Measurements from ENCODE around the gene COPG1. TPM values are rescaled to one million over a fixed set of nuclear protein-coding genes. Genes with fewer than 3 reads are reported as not detected.

COPG1 gene
- total RNA-seq, 1 donor from 2014 or later: 120 TPM

DNA sequence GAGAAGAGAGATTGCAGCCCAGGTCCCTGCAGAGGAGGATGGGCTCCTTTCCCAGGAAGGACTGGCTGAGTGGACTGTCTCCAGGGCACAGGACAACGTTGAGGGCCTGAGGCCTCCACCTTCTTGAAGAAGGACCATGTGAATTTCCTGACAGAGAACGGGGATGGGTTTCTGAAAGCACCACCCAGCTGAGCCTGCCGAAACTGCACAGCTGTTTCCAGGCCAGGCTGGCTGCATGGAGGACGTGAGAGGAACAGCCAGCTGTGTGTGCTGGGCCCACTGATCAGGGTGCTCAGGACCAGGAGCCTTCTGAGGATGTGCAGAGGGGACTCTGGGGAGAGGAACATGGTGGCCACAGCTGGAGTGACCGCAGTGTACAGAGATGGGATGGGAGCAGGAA, 68.4 kb downstream of the COPG1 start:
- Histone ChIP-seq H3K4me3 (ENCODE audit: low read length in 3 of 3) (no peak overlapping the region), H3K9ac (ENCODE audit: low read depth in 1 of 3, low read length in 3 of 3) (no peak overlapping the region), H3K27ac (ENCODE audit: low read depth, low read length) (no peak overlapping the region), H3K27me3 (ENCODE audit: control insufficient read depth in 3 of 3, insufficient read depth in 3 of 3, low read length in 3 of 3) (no peaks in the 10 kb centered on the region), H3K36me3 (ENCODE audit: control insufficient read depth in 3 of 3, insufficient read depth in 3 of 3, low read length in 3 of 3) (peaks cover 7 to 10% (median 8%) of the 10 kb centered on the region in 3 donors), H3K9me3 (ENCODE audit: control insufficient read depth in 3 of 3, low read length in 3 of 3) (no peaks in the 10 kb centered on the region), H3K4me1 (ENCODE audit: control insufficient read depth in 3 of 3, insufficient read depth in 3 of 3, low read length in 3 of 3) (peaks cover 14 to 35% (median 20%) of the 10 kb centered on the region in 3 donors)

- H3K9ac ChIP-seq (ENCODE audit: low read depth in 1 of 3, low read length in 3 of 3): no peak overlapping the region
- peaks cover 7 to 10% (median 8%) of the 10 kb centered on the region in 3 donors for H3K36me3 ChIP-seq (ENCODE audit: control insufficient read depth in 3 of 3, insufficient read depth in 3 of 3, low read length in 3 of 3)
- no peak overlapping the region for H3K4me3 ChIP-seq (ENCODE audit: low read length in 3 of 3)
- H3K4me1 ChIP-seq (ENCODE audit: control insufficient read depth in 3 of 3, insufficient read depth in 3 of 3, low read length in 3 of 3): peaks cover 11 to 26% (median 19%) of the 10 kb centered on the region in 3 donors
- no peaks in the 10 kb centered on the region for H3K9me3 ChIP-seq (ENCODE audit: control insufficient read depth in 3 of 3, low read length in 3 of 3)
- no peaks in the 10 kb centered on the region for H3K27me3 ChIP-seq (ENCODE audit: control insufficient read depth in 3 of 3, insufficient read depth in 3 of 3, low read length in 3 of 3)
- H3K27ac ChIP-seq (ENCODE audit: low read depth, low read length): no peak overlapping the region
These were observed 69.5 kb downstream of the COPG1 start for GRCh38 chr3:129318921-129319320.

DNA sequence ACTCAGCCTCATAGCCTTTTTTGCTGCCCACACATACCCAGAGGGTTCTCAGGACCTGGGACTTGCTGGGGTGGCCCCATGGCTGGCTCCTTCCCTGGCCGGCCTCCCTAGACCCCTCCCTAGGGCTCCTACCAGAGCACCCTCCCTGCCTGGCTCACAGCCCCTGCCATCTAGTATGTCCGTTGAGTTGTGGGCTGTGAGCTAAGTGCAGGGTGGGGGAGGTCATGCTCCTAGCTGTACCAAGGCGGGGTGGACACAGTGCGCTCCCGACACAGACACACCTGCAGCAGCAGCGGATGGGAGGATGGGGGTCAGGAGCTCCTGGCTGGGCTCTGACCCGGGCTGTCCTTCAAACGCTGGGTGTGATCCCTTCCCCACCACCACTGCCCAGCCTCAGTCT, 70.9 kb downstream of the COPG1 start:
- peaks cover 7 to 12% (median 8%) of the 10 kb centered on the region in 3 donors for H3K36me3 ChIP-seq (ENCODE audit: control insufficient read depth in 3 of 3, insufficient read depth in 3 of 3, low read length in 3 of 3)
- H3K4me3 ChIP-seq (ENCODE audit: low read length in 3 of 3): no peak overlapping the region
- no peaks in the 10 kb centered on the region for H3K27me3 ChIP-seq (ENCODE audit: control insufficient read depth in 3 of 3, insufficient read depth in 3 of 3, low read length in 3 of 3)
- H3K27ac ChIP-seq (ENCODE audit: low read depth, low read length): no peak overlapping the region
- no peaks in the 10 kb centered on the region for H3K9me3 ChIP-seq (ENCODE audit: control insufficient read depth in 3 of 3, low read length in 3 of 3)
- no peak overlapping the region for H3K9ac ChIP-seq (ENCODE audit: low read depth in 1 of 3, low read length in 3 of 3)
- H3K4me1 ChIP-seq (ENCODE audit: control insufficient read depth in 3 of 3, insufficient read depth in 3 of 3, low read length in 3 of 3): peaks cover 5 to 14% (median 11%) of the 10 kb centered on the region in 3 donors

- peaks cover 5 to 14% (median 11%) of the 10 kb centered on the region in 3 donors for H3K4me1 ChIP-seq (ENCODE audit: control insufficient read depth in 3 of 3, insufficient read depth in 3 of 3, low read length in 3 of 3)
- peaks cover 0 to 2% (median 0%) of the 10 kb centered on the region in 3 donors for H3K27me3 ChIP-seq (ENCODE audit: control insufficient read depth in 3 of 3, insufficient read depth in 3 of 3, low read length in 3 of 3)
- no peaks in the 10 kb centered on the region for H3K9me3 ChIP-seq (ENCODE audit: control insufficient read depth in 3 of 3, low read length in 3 of 3)
- no peak overlapping the region for H3K9ac ChIP-seq (ENCODE audit: low read depth in 1 of 3, low read length in 3 of 3)
- H3K27ac ChIP-seq (ENCODE audit: low read depth, low read length): no peak overlapping the region
- no peak overlapping the region for H3K4me3 ChIP-seq (ENCODE audit: low read length in 3 of 3)
- peaks cover 7 to 10% (median 8%) of the 10 kb centered on the region in 3 donors for H3K36me3 ChIP-seq (ENCODE audit: control insufficient read depth in 3 of 3, insufficient read depth in 3 of 3, low read length in 3 of 3)
These were observed 71.5 kb downstream of the COPG1 start for GRCh38 chr3:129320825-129321487.

GRCh38 chr3:129321887-129322286, 72.5 kb downstream of the COPG1 start:
- no peak overlapping the region for H3K4me3 ChIP-seq (ENCODE audit: low read length in 3 of 3)

GRCh38 chr3:129323651-129324294, 74.4 kb downstream of the COPG1 start:
- Histone ChIP-seq H3K9me3 (ENCODE audit: control insufficient read depth in 3 of 3, low read length in 3 of 3) (no peaks in the 10 kb centered on the region), H3K4me1 (ENCODE audit: control insufficient read depth in 3 of 3, insufficient read depth in 3 of 3, low read length in 3 of 3) (no peaks in the 10 kb centered on the region), H3K4me3 (ENCODE audit: low read length in 3 of 3) (no peak overlapping the region), H3K27ac (ENCODE audit: low read depth, low read length) (no peak overlapping the region), H3K9ac (ENCODE audit: low read depth in 1 of 3, low read length in 3 of 3) (no peak overlapping the region), H3K27me3 (ENCODE audit: control insufficient read depth in 3 of 3, insufficient read depth in 3 of 3, low read length in 3 of 3) (peaks cover 0 to 8% (median 0%) of the 10 kb centered on the region in 3 donors), H3K36me3 (ENCODE audit: control insufficient read depth in 3 of 3, insufficient read depth in 3 of 3, low read length in 3 of 3) (peaks cover 7 to 10% (median 8%) of the 10 kb centered on the region in 3 donors)

More at GRCh38 chr3:129321887-129322286, 72.5 kb downstream of the COPG1 start:
- peaks cover 0 to 8% (median 0%) of the 10 kb centered on the region in 3 donors for H3K27me3 ChIP-seq (ENCODE audit: control insufficient read depth in 3 of 3, insufficient read depth in 3 of 3, low read length in 3 of 3)
- H3K9me3 ChIP-seq (ENCODE audit: control insufficient read depth in 3 of 3, low read length in 3 of 3): no peaks in the 10 kb centered on the region
- no peak overlapping the region for H3K9ac ChIP-seq (ENCODE audit: low read depth in 1 of 3, low read length in 3 of 3)
- peaks cover 3 to 11% (median 10%) of the 10 kb centered on the region in 3 donors for H3K4me1 ChIP-seq (ENCODE audit: control insufficient read depth in 3 of 3, insufficient read depth in 3 of 3, low read length in 3 of 3)
- peaks cover 7 to 10% (median 8%) of the 10 kb centered on the region in 3 donors for H3K36me3 ChIP-seq (ENCODE audit: control insufficient read depth in 3 of 3, insufficient read depth in 3 of 3, low read length in 3 of 3)
- no peak overlapping the region for H3K27ac ChIP-seq (ENCODE audit: low read depth, low read length)

- Histone ChIP-seq H3K4me3 (ENCODE audit: low read length in 3 of 3) (no peak overlapping the region), H3K9ac (ENCODE audit: low read depth in 1 of 3, low read length in 3 of 3) (no peak overlapping the region), H3K27ac (ENCODE audit: low read depth, low read length) (no peak overlapping the region), H3K4me1 (ENCODE audit: control insufficient read depth in 3 of 3, insufficient read depth in 3 of 3, low read length in 3 of 3) (no peaks in the 10 kb centered on the region), H3K9me3 (ENCODE audit: control insufficient read depth in 3 of 3, low read length in 3 of 3) (no peaks in the 10 kb centered on the region), H3K36me3 (ENCODE audit: control insufficient read depth in 3 of 3, insufficient read depth in 3 of 3, low read length in 3 of 3) (peaks cover 7 to 10% (median 8%) of the 10 kb centered on the region in 3 donors), H3K27me3 (ENCODE audit: control insufficient read depth in 3 of 3, insufficient read depth in 3 of 3, low read length in 3 of 3) (peaks cover 0 to 8% (median 0%) of the 10 kb centered on the region in 3 donors)
These were observed 75.4 kb downstream of the COPG1 start for GRCh38 chr3:129324855-129325254.

- Histone ChIP-seq H3K4me3 (ENCODE audit: low read length in 3 of 3) (no peak overlapping the region), H3K9ac (ENCODE audit: low read depth in 1 of 3, low read length in 3 of 3) (no peak overlapping the region), H3K27me3 (ENCODE audit: control insufficient read depth in 3 of 3, insufficient read depth in 3 of 3, low read length in 3 of 3) (peaks cover 0 to 8% (median 0%) of the 10 kb centered on the region in 3 donors), H3K9me3 (ENCODE audit: control insufficient read depth in 3 of 3, low read length in 3 of 3) (no peaks in the 10 kb centered on the region), H3K27ac (ENCODE audit: low read depth, low read length) (no peak overlapping the region), H3K4me1 (ENCODE audit: control insufficient read depth in 3 of 3, insufficient read depth in 3 of 3, low read length in 3 of 3) (no peaks in the 10 kb centered on the region), H3K36me3 (ENCODE audit: control insufficient read depth in 3 of 3, insufficient read depth in 3 of 3, low read length in 3 of 3) (peaks cover 4 to 10% (median 7%) of the 10 kb centered on the region in 3 donors)
These were observed 76.0 kb downstream of the COPG1 start for GRCh38 chr3:129325383-129325782.

DNA sequence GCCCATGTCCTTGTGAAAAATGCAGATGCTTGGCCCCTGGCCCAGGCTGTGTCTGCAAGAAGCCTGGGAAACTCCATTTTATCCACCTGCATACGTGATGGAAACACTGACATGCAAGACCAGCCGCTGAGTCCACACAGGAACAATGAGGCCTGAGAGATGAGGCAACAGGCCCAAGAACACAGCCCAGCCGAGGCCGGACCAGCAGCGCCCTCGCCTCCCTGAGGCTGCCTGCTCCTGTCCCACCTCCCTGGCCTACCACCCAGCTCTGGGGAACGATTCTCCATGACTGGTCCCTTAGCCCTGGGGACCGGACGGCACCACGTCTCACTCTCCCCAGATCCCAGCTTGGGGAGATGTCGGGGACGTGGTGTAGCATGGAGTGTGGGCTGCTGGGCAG, 76.7 kb downstream of the COPG1 start:
- Histone ChIP-seq H3K4me3 (ENCODE audit: low read length in 3 of 3) (no peak overlapping the region), H3K27me3 (ENCODE audit: control insufficient read depth in 3 of 3, insufficient read depth in 3 of 3, low read length in 3 of 3) (peaks cover 0 to 8% (median 0%) of the 10 kb centered on the region in 3 donors), H3K9me3 (ENCODE audit: control insufficient read depth in 3 of 3, low read length in 3 of 3) (no peaks in the 10 kb centered on the region), H3K27ac (ENCODE audit: low read depth, low read length) (no peak overlapping the region), H3K4me1 (ENCODE audit: control insufficient read depth in 3 of 3, insufficient read depth in 3 of 3, low read length in 3 of 3) (no peaks in the 10 kb centered on the region), H3K9ac (ENCODE audit: low read depth in 1 of 3, low read length in 3 of 3) (no peak overlapping the region), H3K36me3 (ENCODE audit: control insufficient read depth in 3 of 3, insufficient read depth in 3 of 3, low read length in 3 of 3) (peaks cover 0 to 5% (median 0%) of the 10 kb centered on the region in 3 donors)

DNA sequence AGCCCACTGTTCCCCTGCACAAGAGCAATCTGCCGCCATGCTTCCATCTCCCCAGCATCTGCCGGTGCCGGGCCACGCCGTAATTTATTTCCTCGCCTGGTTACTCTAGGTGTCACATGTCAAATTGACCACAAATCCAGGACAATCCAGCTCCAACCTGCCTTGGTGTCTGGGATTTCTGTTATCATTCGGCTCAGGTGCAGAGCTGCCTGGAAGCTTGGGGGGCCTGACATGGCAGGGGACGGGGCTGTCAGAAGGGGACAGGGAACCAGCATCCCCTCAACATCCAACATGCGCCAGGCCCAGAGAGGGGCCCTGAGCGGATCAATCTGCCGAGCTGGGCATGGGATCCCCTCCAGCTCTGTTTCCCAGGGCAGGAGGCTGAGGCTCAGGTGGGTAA, 77.2 kb downstream of the COPG1 start:
- H3K4me3 ChIP-seq (ENCODE audit: low read length in 3 of 3): no peak overlapping the region
- H3K9me3 ChIP-seq (ENCODE audit: control insufficient read depth in 3 of 3, low read length in 3 of 3): no peaks in the 10 kb centered on the region
- peaks cover 0 to 4% (median 0%) of the 10 kb centered on the region in 3 donors for H3K36me3 ChIP-seq (ENCODE audit: control insufficient read depth in 3 of 3, insufficient read depth in 3 of 3, low read length in 3 of 3)
- H3K27ac ChIP-seq (ENCODE audit: low read depth, low read length): no peak overlapping the region
- peaks cover 0 to 8% (median 0%) of the 10 kb centered on the region in 3 donors for H3K27me3 ChIP-seq (ENCODE audit: control insufficient read depth in 3 of 3, insufficient read depth in 3 of 3, low read length in 3 of 3)
- H3K4me1 ChIP-seq (ENCODE audit: control insufficient read depth in 3 of 3, insufficient read depth in 3 of 3, low read length in 3 of 3): no peaks in the 10 kb centered on the region
- H3K9ac ChIP-seq (ENCODE audit: low read depth in 1 of 3, low read length in 3 of 3): no peak overlapping the region

All from skeletal muscle tissue (tissue), 4 donors.